NCI-H146 (cell line): ENCODE measurements around the gene FGF22.
"Not testable (repeated sequence)": the region's sequence is repeated elsewhere in the genome, so short reads cannot be mapped to it uniquely, and the experiment has no call there.

Experiments
- DNase-seq: peaks from one replicate; lab custom pipeline; 2025; lab: John Stamatoyannopoulos, UW

Gene FGF22

DNA sequence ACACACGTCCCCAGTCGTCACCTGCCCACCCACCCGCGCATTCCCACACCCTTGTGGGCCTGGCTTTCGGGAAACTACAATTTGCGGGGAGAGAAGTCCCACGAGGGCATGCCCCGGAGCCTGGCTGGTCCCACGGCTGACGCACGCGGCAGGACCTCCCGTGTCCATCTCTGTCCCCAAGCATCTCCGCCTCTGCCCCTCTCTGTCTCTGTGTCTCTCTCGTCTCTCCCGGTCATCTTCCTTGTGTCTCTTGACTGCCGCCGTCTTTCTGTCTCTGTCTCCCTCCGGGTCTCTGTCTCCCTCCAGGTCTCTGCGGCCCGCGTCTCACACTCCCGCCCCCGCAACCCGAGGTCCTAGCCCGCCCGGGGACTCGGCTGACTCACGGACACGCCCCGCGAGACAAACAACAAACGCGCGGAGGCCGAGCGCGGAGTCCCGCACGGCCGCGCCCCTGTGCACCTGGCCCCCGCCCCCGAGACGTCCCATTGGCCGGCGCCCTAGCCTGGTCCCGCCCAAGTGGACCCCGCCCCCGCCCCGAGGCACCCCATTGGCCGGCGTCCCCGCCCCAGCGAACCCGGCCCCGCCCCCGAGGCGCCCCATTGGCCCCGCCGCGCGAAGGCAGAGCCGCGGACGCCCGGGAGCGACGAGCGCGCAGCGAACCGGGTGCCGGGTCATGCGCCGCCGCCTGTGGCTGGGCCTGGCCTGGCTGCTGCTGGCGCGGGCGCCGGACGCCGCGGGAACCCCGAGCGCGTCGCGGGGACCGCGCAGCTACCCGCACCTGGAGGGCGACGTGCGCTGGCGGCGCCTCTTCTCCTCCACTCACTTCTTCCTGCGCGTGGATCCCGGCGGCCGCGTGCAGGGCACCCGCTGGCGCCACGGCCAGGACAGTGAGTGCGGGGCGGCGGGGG lies at the start of gene FGF22:
TSS of gene FGF22 (plus strand) at position 627 of the 908 bp plus-strand sequence. CDS start at position 674, 47 bp downstream.
- DNase-seq: peak; percentile 83

DNA sequence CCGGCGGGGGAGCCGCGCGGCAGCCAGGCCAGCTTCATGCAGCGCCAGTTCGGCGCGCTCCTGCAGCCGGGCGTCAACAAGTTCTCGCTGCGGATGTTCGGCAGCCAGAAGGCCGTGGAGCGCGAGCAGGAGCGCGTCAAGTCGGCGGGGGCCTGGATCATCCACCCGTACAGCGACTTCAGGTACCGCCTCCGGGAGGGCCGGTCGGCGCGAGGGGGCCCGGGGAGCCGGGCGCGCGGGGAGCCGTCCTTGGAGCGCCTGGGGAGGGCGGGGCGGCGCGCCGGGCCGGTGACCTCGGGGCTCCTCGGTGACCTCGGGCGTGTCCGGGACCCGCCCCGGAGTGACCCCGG lies 49.3 kb upstream of the FGF22 start:
- DNase-seq: peak; percentile 32

DNA sequence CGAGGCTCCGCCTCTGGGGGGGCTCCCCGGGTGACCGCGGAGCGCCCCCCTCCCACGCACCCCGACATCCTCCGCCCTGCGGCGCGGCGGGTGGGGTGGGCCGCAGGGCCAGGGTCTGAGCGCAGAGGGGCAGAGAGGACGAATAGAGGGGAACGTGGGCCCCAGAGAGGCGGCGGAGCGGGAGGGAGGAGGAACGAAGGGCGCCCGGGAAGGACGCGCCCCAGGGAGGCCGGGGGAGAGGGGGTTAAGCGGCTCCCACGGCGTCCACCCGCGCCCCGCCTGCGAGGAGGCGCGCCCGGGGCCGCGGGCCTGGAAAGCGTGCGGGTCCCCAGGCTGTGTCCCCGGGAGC lies 49.0 kb upstream of the FGF22 start:
- DNase-seq: no peak

DNA sequence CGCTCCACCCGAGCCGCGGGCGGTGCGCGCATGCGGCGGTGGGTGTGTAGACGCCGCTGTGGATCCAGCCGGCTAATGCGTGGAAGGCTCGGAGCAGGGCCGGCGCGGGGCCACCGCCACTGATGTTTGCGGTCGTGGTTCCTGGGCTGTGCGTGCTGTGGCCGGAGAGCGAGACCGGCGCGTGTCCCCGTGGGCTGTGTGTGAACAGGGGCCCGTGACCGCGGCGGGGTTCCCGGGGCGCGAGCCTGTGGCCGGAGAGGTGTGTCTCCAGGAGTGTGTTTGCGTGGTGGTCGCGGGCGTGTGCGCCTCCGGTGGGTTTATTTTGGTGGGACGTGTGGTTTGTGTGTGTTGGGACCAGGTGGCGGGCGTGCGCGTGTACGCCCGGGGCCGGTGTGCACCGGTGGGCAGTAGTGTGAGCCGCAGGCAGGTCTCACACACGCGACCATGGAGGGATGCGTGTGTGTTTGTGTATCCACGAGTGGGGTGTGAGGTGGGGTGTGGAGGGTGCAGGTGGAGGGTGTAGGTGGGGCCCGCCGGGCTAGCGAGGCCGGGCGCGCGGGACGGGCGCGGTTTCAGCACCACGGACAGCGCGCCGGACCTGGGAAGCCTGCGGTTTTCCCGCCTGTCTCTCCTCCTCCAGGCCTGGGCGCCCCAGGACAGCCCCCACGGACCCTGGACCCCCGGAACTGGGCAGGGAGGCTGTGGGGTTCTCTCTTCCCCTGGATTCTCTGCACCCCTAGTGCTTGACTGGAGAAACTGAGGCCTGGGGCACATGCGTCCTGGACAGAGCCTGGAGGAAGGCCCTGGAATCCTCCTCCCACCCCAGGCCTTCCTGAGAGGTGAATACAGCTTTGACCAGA lies 48.4 kb upstream of the FGF22 start:
- no peak for DNase-seq

DNA sequence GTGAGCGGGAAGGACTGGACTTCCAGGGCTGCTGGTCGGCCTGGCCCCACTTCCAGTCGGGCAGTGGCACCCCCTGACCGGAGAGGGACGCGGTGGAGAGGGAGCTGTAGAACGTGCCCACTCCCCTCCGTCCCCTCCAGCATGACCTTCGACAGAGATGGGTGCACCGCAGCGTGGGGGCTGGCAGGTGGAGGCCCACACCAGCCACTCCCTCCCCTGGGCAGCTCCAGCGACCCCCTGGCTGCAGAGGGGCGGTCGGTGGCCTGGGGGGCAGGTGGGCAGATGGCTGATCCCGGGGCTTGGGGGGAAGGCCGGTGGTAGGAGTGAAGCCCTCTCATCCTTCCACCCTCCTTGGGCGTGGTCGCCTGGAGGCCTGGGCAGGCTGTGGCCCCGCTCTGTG lies 47.6 kb upstream of the FGF22 start:
- no peak for DNase-seq

DNA sequence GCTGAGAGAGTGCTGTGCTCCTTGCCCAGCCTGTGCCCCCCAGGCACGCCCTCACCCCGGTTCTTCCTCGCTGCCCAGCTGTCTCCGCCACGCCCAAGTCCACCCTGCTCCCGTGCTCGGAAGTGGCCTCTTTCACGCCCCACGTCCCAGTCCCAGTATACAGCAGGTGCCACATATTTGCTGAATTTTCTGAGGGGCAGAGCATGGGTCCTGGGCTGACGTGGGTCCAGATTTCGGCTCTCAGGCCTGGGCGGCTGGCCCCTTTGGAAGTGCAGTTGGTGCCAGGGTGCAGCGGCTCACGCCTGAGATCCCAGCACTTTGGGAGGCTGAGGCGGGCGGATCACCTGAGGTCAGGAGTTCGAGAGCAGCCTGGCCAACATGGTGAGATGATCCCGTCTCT lies 46.6 kb upstream of the FGF22 start:
- no peak for DNase-seq

DNA sequence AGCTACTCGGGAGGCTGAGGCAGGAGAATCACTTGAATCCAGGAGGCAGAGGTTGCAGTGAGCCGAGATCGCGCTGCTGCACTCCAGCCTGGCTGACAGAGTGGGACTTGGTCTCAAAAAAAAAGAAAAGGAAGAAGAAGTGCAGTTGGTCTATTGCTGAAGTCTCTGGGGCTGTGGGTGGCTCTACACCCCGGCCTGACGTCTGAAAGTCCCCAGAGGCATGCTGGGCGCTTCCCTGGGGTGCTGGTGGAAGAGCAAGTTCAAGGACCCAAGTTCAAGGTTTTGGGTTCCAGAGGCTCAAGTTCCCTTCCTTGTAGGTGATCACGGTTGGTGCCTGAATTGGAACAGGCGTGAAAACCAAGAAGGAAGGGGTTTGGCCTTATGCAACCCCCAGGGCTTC lies 46.2 kb upstream of the FGF22 start:
- no peak for DNase-seq

DNA sequence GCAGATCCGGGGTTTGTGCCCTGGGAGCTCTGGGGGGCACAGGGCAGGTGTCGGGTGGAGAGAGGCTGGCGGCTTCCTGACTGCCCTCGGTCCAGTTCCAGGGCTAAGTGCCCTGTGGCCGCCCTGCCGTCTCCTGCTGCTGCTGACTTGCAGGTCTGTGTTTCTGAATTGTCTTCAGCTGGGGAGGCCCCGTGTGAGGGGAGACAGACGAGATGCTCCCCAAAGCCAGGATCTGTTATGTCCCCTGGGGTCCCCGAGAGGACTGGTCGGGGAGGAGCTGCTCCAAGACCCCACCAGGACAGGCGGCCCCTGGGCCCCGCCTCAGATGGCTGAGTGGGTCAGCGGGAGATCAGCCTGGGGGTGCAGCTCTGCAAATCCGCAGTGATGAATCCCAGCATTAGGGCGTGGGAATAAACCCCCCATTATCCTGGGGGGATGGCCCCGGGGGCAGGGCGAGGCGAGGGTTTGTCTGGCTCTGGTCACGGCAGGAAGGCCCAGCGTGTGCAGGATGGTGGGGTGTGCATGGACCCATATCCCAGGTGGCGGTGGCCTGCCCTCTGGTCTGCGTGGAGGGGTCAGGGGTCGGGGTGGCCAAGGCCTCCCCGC lies 45.3 kb upstream of the FGF22 start:
- DNase-seq: no peak

DNA sequence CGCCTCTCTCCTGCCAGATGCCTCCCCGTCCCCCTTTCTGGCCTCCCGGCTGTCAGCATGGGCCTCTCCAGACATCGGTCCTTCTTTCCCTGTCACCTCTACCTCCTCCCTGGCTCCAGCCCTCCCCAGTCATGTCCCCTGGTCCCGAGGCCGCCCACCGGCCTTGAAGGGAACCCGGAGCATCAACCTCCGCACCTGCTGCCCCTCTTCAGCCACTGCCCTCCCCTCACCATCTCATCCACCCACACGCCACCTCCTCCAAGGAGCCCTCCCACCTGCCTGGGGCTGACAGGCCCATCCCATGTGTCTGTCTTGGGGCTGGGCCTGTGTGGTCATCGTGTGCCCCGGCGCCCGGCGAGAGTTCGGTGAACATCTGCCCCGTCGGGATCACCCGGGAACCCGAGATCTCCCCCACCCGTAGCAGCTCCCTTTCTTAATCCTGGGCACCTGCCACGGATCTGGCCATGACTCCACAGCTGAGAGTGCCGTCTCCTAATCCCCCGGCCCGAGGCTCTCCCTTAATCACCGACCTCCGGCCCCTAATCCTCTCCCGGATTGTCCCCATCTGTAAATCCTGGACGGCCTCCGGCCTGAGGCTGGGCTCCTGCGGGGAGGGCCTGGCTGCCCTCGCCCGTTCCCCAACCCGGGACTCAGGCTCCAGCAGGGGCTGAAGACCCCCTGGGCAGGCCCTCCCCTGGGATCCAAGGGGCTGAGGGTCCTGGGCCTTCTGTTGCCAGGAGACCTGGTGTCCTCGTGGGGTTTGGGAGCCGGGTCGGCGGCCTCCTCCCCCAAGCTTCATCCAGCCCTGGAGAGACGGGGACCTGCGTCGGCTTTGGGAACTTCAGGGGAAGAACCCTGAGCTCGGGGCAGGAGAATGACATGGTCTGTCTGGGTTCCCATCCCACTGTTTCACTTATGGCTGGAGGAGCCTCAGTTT lies 44.1 kb upstream of the FGF22 start:
- DNase-seq: no peak

DNA sequence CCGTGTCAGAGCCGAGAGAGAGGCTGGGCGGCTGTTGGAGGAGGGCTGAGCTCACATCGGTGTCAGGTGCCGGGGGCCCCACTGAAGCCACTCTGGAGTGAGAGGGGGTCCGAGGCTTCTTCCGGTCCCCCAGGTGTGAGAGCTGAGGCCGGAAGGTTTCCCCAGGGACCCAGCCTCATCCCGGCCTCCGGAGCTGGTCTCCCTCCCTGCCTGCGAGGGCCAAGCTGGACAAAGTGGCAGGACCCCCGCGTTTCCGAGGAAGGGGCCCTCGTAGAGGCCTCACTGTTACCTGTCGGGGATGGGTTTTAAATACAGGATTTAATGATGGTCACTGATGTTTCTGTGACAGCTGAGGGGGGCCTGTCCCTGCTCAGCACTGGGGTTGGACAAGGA lies 43.4 kb upstream of the FGF22 start:
- DNase-seq: no peak

DNA sequence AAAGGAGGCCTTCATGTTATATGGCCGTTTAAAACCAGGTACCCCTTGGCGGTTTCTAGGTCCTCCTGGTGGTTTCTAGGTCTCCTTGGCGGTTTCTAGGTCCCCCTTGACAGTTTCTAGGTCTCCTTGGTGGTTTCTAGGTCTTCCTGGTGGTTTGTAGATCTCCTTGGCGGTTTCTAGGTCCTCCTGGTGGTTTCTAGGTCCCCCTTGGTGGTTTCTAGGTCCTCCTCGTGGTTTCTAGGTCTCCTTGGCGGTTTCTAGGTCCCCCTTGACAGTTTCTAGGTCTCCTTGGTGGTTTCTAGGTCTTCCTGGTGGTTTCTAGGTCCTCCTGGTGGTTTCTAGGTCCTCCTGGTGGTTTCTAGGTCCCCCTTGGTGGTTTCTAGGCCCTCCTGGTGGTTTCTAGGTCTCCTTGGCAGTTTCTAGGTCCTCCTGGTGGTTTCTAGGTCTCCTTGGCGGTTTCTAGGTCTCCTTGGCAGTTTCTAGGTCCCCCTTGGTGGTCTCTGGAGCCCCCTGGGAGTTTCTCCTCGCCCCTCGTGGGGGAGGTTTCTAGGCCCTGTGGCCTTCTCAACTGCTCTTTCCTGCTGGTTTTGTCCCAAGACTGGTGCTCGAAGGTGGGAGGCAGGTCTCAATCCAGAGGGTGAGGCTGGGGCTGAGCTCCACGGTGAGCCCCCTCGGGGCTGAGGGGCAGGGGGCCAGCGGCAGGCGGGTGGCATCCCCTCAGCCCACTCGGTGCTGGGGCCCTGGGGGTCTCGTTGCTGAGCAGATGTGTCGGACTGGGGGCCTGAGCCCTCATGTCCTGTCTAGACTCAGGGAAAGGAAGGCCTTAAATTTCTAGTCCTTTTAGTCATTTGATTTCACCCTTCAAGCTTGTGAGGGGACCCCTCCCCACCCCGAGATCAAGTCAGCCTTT lies 42.0 kb upstream of the FGF22 start:
- DNase-seq: no peak

DNA sequence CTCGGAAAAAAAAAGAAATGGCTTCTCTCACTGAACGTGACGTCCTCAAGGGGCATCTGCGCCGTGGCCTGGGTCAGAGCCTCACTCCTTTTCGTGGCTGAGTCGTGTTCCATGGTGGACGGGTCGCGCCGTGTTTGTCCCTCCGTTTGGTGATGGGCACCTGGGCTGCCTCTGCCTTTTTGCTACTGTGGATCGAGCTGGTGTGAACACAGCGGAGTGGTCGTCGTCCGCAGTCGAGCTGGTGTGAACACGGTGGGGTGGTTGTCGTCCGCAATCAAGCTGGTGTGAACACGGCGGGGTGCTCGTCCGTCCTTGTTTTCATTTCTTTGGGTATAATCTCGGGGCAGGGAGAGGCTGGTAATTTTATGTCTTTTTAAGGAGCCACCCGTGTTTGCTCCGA lies 38.4 kb upstream of the FGF22 start:
- DNase-seq: no peak

DNA sequence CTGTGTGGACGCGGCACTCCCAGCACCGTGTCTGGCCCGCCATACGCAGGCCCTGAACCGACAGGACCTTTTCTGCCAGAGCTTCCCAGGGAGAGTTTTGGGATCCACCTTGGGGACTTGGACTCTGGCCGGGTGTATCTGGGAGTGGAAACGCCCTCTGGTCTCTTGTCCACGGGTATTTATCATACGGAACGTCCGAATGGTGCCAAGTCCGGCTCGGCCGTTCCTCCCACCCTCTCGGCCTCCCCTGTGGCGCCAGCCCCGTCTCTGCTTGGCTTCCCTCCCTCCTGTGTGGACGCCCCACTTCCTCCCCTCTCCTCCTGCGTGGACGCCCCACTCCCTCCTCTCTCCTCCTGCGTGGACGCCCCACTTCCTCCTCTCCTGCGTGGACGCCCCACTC lies 37.9 kb upstream of the FGF22 start:
- no peak for DNase-seq

DNA sequence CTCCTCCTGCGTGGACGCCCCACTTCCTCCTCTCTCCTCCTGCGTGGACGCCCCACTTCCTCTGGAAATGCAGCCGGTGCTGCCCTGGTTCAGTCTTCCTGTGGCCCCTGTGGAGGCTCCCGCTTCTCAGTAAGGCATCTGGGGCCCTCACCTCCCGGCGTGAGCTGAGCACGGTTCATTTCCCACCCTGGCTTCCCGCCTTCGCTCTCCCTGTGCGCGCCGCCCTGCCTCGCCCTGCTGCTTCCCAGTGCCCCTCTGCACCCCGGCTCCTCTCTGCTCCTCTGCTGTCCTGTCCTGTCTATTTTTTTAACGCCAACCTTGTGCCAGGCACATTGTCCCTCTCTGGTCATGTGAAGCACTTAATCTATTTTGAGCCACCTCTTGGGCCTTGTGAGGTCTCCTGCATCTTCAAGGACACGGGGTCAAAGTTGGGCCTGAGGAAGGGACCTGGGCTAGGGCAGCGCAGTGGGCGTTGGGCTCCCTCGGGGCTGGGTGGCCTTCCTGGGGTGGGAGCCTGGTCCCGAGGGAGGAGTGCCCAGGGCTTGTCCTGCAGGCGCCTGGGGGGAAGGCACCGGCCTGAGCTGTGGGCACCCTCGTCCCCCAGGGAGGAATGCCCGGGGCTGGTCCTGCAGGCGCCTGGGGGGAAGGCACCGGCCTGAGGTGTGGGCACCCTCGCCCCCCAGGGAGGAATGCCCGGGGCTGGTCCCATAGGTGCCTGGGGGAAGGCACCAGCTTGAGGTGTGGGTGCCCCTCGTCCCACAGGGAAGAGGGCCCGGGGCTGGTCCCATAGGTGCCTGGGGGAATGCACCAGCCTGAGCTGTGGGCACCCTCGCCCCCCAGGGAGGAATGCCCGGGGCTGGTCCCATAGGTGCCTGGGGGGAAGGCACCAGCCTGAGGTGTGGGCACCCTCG lies 37.0 kb upstream of the FGF22 start:
- no peak for DNase-seq

DNA sequence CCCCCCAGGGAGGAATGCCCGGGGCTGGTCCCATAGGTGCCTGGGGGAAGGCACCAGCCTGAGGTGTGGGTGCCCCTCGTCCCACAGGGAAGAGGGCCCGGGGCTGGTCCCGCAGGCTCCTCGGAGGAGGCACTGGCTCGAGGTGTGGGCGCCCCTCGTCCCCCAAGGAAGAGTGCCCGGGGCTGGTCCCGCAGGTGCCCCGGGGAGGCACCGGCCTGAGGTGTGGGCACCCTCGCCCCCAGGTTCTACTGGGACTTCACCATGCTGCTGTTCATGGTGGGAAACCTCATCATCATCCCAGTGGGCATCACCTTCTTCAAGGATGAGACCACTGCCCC lies 36.4 kb upstream of the FGF22 start:
- not testable (repeated sequence) for DNase-seq

DNA sequence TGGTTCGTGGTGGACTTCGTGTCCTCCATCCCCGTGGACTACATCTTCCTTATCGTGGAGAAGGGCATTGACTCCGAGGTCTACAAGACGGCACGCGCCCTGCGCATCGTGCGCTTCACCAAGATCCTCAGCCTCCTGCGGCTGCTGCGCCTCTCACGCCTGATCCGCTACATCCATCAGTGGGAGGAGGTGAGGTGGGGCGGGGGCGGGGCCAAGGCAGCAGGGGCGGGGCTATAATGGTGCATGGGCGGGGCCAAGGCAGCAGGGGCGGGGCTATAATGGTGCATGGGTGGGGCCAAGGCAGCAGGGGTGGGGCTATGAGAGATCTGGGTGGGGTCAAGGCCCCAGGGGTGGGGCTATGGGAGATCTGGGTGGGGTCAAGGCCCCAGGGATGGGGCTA lies 35.9 kb upstream of the FGF22 start:
- not testable (repeated sequence) for DNase-seq

DNA sequence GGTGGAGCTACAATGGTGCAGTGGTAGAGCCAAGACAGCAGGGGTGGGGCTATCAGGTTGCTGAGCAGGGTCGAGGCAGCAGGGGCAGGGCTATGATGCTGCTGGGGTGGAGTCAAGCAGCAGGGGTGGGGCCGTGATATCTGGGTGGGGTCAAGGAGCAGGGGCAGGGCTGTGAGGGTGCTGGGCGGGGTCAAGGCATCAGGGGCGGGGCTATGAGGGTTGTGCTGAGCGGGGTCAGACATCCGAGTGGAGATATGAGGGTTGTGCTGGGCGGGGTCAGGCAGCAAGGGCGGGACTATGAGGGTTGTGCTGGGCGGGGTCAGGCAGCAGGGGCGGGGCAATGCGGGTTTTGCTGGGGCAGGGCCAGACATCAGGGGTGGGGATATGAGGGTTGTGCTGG lies 35.3 kb upstream of the FGF22 start:
- DNase-seq: peak; percentile 17

DNA sequence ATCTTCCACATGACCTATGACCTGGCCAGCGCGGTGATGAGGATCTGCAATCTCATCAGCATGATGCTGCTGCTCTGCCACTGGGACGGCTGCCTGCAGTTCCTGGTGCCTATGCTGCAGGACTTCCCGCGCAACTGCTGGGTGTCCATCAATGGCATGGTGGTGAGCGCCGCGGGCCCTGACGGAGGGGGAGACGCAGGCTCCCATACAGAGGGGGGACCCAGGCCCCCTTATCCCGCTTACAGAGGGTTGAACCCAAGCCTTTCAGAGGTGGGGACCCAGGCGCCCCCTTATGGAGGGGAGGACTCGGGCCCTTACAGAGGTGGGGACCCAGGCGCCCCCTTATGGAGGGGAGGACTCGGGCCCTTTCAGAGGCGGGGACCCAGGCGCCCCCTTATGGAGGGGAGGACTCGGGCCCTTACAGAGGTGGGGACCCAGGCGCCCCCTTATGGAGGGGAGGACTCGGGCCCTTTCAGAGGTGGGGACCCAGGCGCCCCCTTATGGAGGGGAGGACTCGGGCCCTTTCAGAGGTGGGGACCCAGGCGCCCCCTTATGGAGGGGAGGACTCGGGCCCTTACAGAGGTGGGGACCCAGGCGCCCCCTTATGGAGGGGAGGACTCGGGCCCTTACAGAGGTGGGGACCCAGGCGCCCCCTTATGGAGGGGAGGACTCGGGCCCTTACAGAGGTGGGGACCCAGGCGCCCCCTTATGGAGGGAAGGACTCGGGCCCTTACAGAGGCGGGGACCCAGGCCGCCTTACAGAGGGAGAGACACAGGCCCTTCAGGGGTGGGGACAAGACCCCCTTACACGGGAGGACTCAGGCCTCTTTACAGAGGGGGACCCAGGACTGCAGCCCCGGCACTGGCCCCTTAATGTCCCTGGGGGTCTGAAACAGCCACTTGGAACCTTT lies 34.4 kb upstream of the FGF22 start:
- DNase-seq: peak; percentile 18
